GM18520 (cell line): ENCODE results near the gene BIRC6.

Experiments used
- ATAC-seq: cut with Tn5 transposase; IDR thresholded peaks from one replicate; pipeline ENCODE4 v1.9.1; 2021; ENCODE audit not compliant: unreplicated experiment

Gene BIRC6

GRCh38 chr2:32375228-32375892 is 18.5 kb downstream of the BIRC6 start:
- ATAC-seq: no peak

GRCh38 chr2:32376756-32377155 is 19.9 kb downstream of the BIRC6 start:
- no peak for ATAC-seq

- no peak for ATAC-seq
Measured at GRCh38 chr2:32377928-32378327, 21.1 kb downstream of the BIRC6 start.

- ATAC-seq: no peak
Measured at GRCh38 chr2:32379352-32379751, 22.5 kb downstream of the BIRC6 start.

GRCh38 chr2:32383858-32384257 is 27.0 kb downstream of the BIRC6 start:
- ATAC-seq: no peak

GRCh38 chr2:32384529-32384928 is 27.7 kb downstream of the BIRC6 start:
- no peak for ATAC-seq

GRCh38 chr2:32386739-32387138 is 29.9 kb downstream of the BIRC6 start:
- no peak for ATAC-seq

- ATAC-seq: no peak
Measured at GRCh38 chr2:32399221-32399620, 42.4 kb downstream of the BIRC6 start.

GRCh38 chr2:32402091-32402490 is 45.3 kb downstream of the BIRC6 start:
- ATAC-seq: no peak

GRCh38 chr2:32403782-32404181 is 47.0 kb downstream of the BIRC6 start:
- ATAC-seq: no peak

- no peak for ATAC-seq
Measured at GRCh38 chr2:32404691-32405090, 47.9 kb downstream of the BIRC6 start.

GRCh38 chr2:32416519-32416918 is 59.7 kb downstream of the BIRC6 start:
- ATAC-seq: no peak

- ATAC-seq: no peak
Measured at GRCh38 chr2:32417659-32418058, 60.8 kb downstream of the BIRC6 start.

GRCh38 chr2:32418778-32419177 is 62.0 kb downstream of the BIRC6 start:
- no peak for ATAC-seq

- no peak for ATAC-seq
Measured at GRCh38 chr2:32422133-32422532, 65.3 kb downstream of the BIRC6 start.

- ATAC-seq: no peak
Measured at GRCh38 chr2:32423536-32423935, 66.7 kb downstream of the BIRC6 start.

- ATAC-seq: no peak
Measured at GRCh38 chr2:32424739-32425138, 67.9 kb downstream of the BIRC6 start.

- no peak for ATAC-seq
Measured at GRCh38 chr2:32425719-32426141, 68.9 kb downstream of the BIRC6 start.

GRCh38 chr2:32427672-32428610 is 71.1 kb downstream of the BIRC6 start:
- no peak for ATAC-seq

GRCh38 chr2:32430804-32431203 is 74.0 kb downstream of the BIRC6 start:
- ATAC-seq: no peak

GRCh38 chr2:32436150-32436549 is 79.3 kb downstream of the BIRC6 start:
- ATAC-seq: no peak

GRCh38 chr2:32442020-32442467 is 85.2 kb downstream of the BIRC6 start:
- no peak for ATAC-seq
